DMS53 treated with DMSO at 0.1 percent for 48 hours (cell line): ENCODE results near the gene FGG.

Experiments used
- DNase-seq: peaks from one replicate; lab custom pipeline; 2025; ENCODE audit not compliant: unreplicated experiment; lab: John Stamatoyannopoulos, UW

The FGG gene

GRCh38 chr4:154559141-154559493 lies 53.3 kb downstream of the FGG start:
- no peak for DNase-seq
